HepG2 (cell line): ENCODE data around the gene RNU6-1. TPM values are rescaled to one million over a fixed set of nuclear protein-coding genes. Genes with fewer than 3 reads are reported as not detected.
A peak's percentile ranks its signal among the peaks of the same experiment; 100 is the strongest.

ENCODE experiments used
- CREB1 ChIP-seq, 2 experiments: fragments of 450-650 bp in 1 of 2; IDR thresholded peaks; 2 replicates each; pipeline ENCODE4 v1.6.1; 2016 to 2017; ENCODE audit warnings: control low read depth in 1 of 2, mild to moderate bottlenecking in 1 of 2, missing compliant biosample characterization in 1 of 2, missing genetic modification characterization in 1 of 2
- DRAP1 ChIP-seq: IDR thresholded peaks from 2 replicates; pipeline ENCODE4 v1.6.1; 2016; ENCODE audit warnings: missing genetic modification reagents, missing compliant biosample characterization
- EP300 ChIP-seq, 3 experiments: sonication (generic) in 1 of 3; formaldehyde crosslinking in 1 of 3; IDR thresholded peaks; 2 replicates each; pipeline versions ENCODE4 v1.5.1 to v1.6.1; 2011 to 2020; ENCODE audit warnings: low read depth in 2 of 3, low read length in 2 of 3, borderline replicate concordance in 1 of 3, improper control_type of control experiment in 1 of 3, mild to moderate bottlenecking in 1 of 3, missing genetic modification reagents in 1 of 3, moderate library complexity in 1 of 3
- FOSL2 ChIP-seq: sonication (generic); formaldehyde crosslinking; IDR thresholded peaks from 2 replicates; pipeline ENCODE4 v1.4.0; 2020; ENCODE audit warnings: missing genetic modification reagents
- GRHL1 ChIP-seq: sonication (generic); formaldehyde crosslinking; conservative IDR thresholded peaks from 2 replicates; pipeline ENCODE4 v1.8.0; 2022; ENCODE audit warnings: missing genetic modification reagents
- HNF1B ChIP-seq: sonication (generic); formaldehyde crosslinking; IDR thresholded peaks from 2 replicates; pipeline ENCODE4 v1.5.1; 2020; ENCODE audit warnings: mild to moderate bottlenecking, moderate library complexity, missing genetic modification reagents
- IRF9 ChIP-seq: sonication (generic); formaldehyde crosslinking; IDR thresholded peaks from 2 replicates; pipeline ENCODE4 v1.8.0; 2022; ENCODE audit warnings: missing genetic modification reagents, mild to moderate bottlenecking, borderline replicate concordance
- JARID2 ChIP-seq: sonication (generic); formaldehyde crosslinking; IDR thresholded peaks from 2 replicates; pipeline ENCODE4 v1.8.1; 2023; ENCODE audit warnings: missing genetic modification reagents, inconsistent platforms; ENCODE audit not compliant: insufficient replicate concordance
- KLF9 ChIP-seq: IDR thresholded peaks from 2 replicates; pipeline ENCODE4 v1.6.1; 2016; ENCODE audit warnings: low read depth
- MBNL3 ChIP-seq: fragments of 250-450 bp; sonication (Bioruptor Pico); conservative IDR thresholded peaks from 2 replicates; pipeline ENCODE4 v1.8.0; 2022; ENCODE audit warnings: mild to moderate bottlenecking, inconsistent platforms
- MLLT10 ChIP-seq: sonication (generic); formaldehyde crosslinking; IDR thresholded peaks from 2 replicates; pipeline ENCODE4 v1.4.0; 2020; ENCODE audit warnings: missing genetic modification reagents
- REXO4 ChIP-seq: sonication (generic); formaldehyde crosslinking; IDR thresholded peaks from 2 replicates; pipeline ENCODE4 v1.8.0; 2022; ENCODE audit warnings: missing genetic modification reagents, mild to moderate bottlenecking, borderline replicate concordance
- SP2 ChIP-seq: sonication (generic); formaldehyde crosslinking; IDR thresholded peaks from 2 replicates; pipeline ENCODE4 v1.5.1; 2020; ENCODE audit warnings: mild to moderate bottlenecking, missing genetic modification reagents
- ZBTB38 ChIP-seq: sonication (generic); formaldehyde crosslinking; IDR thresholded peaks from 2 replicates; pipeline ENCODE4 v1.5.1; 2020; ENCODE audit warnings: mild to moderate bottlenecking, missing genetic modification reagents
- ZIK1 ChIP-seq: sonication (generic); formaldehyde crosslinking; IDR thresholded peaks from 2 replicates; pipeline ENCODE4 v1.5.0; 2020; ENCODE audit warnings: mild to moderate bottlenecking, low read depth, missing genetic modification reagents, borderline replicate concordance
- ZNF160 ChIP-seq: sonication (generic); formaldehyde crosslinking; IDR thresholded peaks from 2 replicates; pipeline ENCODE4 v1.8.0; 2022; ENCODE audit warnings: mild to moderate bottlenecking, inconsistent platforms, missing genetic modification reagents
- ZNF282 ChIP-seq: fragments of 450-650 bp; IDR thresholded peaks from 2 replicates; pipeline ENCODE4 v1.6.1; 2018; ENCODE audit not compliant: partially characterized antibody
- ZNF354B ChIP-seq: sonication (generic); formaldehyde crosslinking; IDR thresholded peaks from 2 replicates; pipeline ENCODE4 v1.8.0; 2022; ENCODE audit warnings: mild to moderate bottlenecking, missing genetic modification reagents
- ZNF367 ChIP-seq: sonication (generic); formaldehyde crosslinking; IDR thresholded peaks from 2 replicates; pipeline ENCODE4 v1.4.0; 2020; ENCODE audit warnings: missing genetic modification reagents, borderline replicate concordance
- ZNF446 ChIP-seq: sonication (generic); formaldehyde crosslinking; IDR thresholded peaks from 2 replicates; pipeline ENCODE4 v1.5.0; 2020; ENCODE audit warnings: mild to moderate bottlenecking, missing genetic modification reagents
- ZNF724P ChIP-seq: sonication (generic); formaldehyde crosslinking; IDR thresholded peaks from 2 replicates; pipeline ENCODE4 v1.8.0; 2022; ENCODE audit warnings: missing genetic modification reagents, borderline replicate concordance
- ZSCAN22 ChIP-seq: sonication (generic); formaldehyde crosslinking; IDR thresholded peaks from 2 replicates; pipeline ENCODE4 v1.4.0; 2020; ENCODE audit warnings: mild to moderate bottlenecking, missing genetic modification reagents
- polyA plus RNA-seq, 8 experiments: library from polyadenylated mRNA; depleted of rRNA in 3 of 8; stranded (reverse) in 7 of 8; unstranded in 1 of 8; fragments of >200 nt; fragmentation: Illumina TruSeq in 4 of 8; extraction: Trizol in 4 of 8; gene quantifications; 2 replicates each; pipeline versions ENCODE4 v1.2.1 to v1.2.3, GENCODE V29; 2011 to 2016; ENCODE audit warnings: low read depth in 4 of 8, missing spikeins in 1 of 8, mixed read lengths in 1 of 8; ENCODE audit not compliant: insufficient read depth in 1 of 8
- total RNA-seq, 5 experiments: library from RNA; depleted of rRNA; stranded (reverse); fragments of >200 nt; fragmentation: Illumina TruSeq; extraction: Trizol; gene quantifications; 2 replicates each; pipeline ENCODE4 v1.2.3, GENCODE V29; 2016; ENCODE audit warnings: low read depth in 1 of 5

Gene RNU6-1
- total and polyA plus RNA-seq, 2 of the 13 experiments (the other 11 are each of a cell fraction or from before 2014, with no cell fraction given): under 0.01 TPM; not detected in 1

- TF ChIP-seq GRHL1 (no peak), SP2 (no peak), MBNL3 (no peak), ZNF160 (CRISPR knock-in tag) (no peak), ZNF354B (CRISPR knock-in tag) (no peak), ZNF367 (CRISPR knock-in tag) (no peak), DRAP1 (CRISPR knock-in tag) (no peak), ZSCAN22 (peak; percentile 61; the same call in 1 of the 2 replicates), HNF1B (CRISPR knock-in tag) (no peak), ZIK1 (CRISPR knock-in tag) (no peak), JARID2 (CRISPR knock-in tag) (no peak), IRF9 (CRISPR knock-in tag) (no peak), CREB1 (IDR thresholded peaks at IDR 0.05) (no peak), CREB1 (CRISPR knock-in tag; IDR thresholded peaks at IDR 0.05) (no peak), ZNF446 (CRISPR knock-in tag) (no peak), ZNF282 (no peak), KLF9 (CRISPR knock-in tag) (no peak), ZBTB38 (CRISPR knock-in tag) (peak; percentile 50; the same call in 1 of the 2 replicates), MLLT10 (CRISPR knock-in tag) (no peak), REXO4 (no peak), EP300 (IDR thresholded peaks at IDR 0.05; ENCODE audit: low read depth in 2 of 2, low read length in 2 of 2) (peak in 1 of 2 experiments; percentile 60; a peak in 2 of 4 replicates), EP300 (CRISPR knock-in tag; IDR thresholded peaks at IDR 0.05; ENCODE audit: borderline replicate concordance) (peak; percentile 47; the same call in 1 of the 2 replicates), ZNF724P (CRISPR knock-in tag) (0 out of 2 replicates have a peak, but pooled peaks have one; percentile 43), FOSL2 (CRISPR knock-in tag) (peak; percentile 43; the same call in 1 of the 2 replicates)
Measured at GRCh38 chr15:67843571-67844387, 3.9 kb upstream of the RNU6-1 start (continued).
